ENCODE data around the gene BPIFB2. TPM values are rescaled to one million over a fixed set of nuclear protein-coding genes. Genes with fewer than 3 reads are reported as not detected.

The BPIFB2 gene
- polyA plus RNA-seq, 1 donor from 2014 or later: not detected

DNA sequence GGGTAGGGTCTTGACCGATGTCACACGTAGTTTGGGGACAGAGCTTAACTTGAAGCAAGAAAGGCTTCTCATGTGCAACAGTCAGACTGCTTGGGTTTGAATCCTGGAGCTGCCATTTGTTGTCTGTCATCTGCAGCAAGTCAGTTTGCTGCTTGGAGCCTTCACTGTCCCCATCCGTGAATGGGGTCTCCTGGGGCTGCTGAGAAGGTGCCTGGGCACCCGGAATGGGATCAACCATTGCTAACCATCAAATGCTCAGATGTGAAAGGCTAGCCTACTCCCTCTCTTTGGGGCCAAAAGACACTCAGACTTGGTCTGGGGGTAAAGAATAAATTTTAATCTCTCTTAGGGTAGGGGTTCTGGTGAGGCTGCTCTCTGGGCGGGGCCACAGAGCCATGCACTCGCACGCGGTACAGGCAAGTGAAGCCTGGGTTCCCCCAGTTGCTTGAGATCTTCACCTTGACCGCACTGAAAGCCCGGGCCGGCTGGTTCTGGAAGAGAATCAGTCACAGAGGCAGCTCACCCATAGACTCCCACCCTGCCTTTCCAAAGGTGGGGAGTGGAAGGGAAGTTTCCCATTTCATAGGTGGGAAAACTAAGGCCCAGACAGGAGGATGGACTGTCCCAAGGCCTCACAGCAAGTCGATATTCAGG, 23.9 kb upstream of the BPIFB2 start:
- H3K27ac ChIP-seq (ENCODE audit: low read length): no peak overlapping the region
- H3K27me3 ChIP-seq (ENCODE audit: insufficient read depth, low read depth, low read length): no peaks in the 10 kb centered on the region
- H3K79me2 ChIP-seq (replicated peaks; ENCODE audit: insufficient read depth, low read length): no peaks in the 10 kb centered on the region
- no peak overlapping the region for H3K9ac ChIP-seq (ENCODE audit: low read length)
- H3K36me3 ChIP-seq (ENCODE audit: insufficient read depth, low read length): no peaks in the 10 kb centered on the region
- TF ChIP-seq, protein P1, sequence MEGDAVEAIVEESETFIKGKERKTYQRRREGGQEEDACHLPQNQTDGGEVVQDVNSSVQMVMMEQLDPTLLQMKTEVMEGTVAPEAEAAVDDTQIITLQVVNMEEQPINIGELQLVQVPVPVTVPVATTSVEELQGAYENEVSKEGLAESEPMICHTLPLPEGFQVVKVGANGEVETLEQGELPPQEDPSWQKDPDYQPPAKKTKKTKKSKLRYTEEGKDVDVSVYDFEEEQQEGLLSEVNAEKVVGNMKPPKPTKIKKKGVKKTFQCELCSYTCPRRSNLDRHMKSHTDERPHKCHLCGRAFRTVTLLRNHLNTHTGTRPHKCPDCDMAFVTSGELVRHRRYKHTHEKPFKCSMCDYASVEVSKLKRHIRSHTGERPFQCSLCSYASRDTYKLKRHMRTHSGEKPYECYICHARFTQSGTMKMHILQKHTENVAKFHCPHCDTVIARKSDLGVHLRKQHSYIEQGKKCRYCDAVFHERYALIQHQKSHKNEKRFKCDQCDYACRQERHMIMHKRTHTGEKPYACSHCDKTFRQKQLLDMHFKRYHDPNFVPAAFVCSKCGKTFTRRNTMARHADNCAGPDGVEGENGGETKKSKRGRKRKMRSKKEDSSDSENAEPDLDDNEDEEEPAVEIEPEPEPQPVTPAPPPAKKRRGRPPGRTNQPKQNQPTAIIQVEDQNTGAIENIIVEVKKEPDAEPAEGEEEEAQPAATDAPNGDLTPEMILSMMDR (IDR thresholded peaks at IDR 0.05; ENCODE audit: poor library complexity, severe bottlenecking): no peak
- TF ChIP-seq EP300 (conservative IDR thresholded peaks at IDR 0.05; ENCODE audit: poor library complexity, severe bottlenecking) (no peak), SMC3 (conservative IDR thresholded peaks at IDR 0.05; ENCODE audit: poor library complexity) (no peak), EZH2 (IDR thresholded peaks at IDR 0.05; ENCODE audit: borderline replicate concordance, insufficient read depth, low read length, poor library complexity, severe bottlenecking) (no peak), TAF1 (IDR thresholded peaks at IDR 0.05; ENCODE audit: low read depth) (no peak), POLR2AphosphoS5 (IDR thresholded peaks at IDR 0.05) (no peak), RAD21 (conservative IDR thresholded peaks at IDR 0.05) (no peak), MXI1 (conservative IDR thresholded peaks at IDR 0.05; ENCODE audit: poor library complexity, severe bottlenecking) (no peak)
- TF ChIP-seq, protein P2, sequence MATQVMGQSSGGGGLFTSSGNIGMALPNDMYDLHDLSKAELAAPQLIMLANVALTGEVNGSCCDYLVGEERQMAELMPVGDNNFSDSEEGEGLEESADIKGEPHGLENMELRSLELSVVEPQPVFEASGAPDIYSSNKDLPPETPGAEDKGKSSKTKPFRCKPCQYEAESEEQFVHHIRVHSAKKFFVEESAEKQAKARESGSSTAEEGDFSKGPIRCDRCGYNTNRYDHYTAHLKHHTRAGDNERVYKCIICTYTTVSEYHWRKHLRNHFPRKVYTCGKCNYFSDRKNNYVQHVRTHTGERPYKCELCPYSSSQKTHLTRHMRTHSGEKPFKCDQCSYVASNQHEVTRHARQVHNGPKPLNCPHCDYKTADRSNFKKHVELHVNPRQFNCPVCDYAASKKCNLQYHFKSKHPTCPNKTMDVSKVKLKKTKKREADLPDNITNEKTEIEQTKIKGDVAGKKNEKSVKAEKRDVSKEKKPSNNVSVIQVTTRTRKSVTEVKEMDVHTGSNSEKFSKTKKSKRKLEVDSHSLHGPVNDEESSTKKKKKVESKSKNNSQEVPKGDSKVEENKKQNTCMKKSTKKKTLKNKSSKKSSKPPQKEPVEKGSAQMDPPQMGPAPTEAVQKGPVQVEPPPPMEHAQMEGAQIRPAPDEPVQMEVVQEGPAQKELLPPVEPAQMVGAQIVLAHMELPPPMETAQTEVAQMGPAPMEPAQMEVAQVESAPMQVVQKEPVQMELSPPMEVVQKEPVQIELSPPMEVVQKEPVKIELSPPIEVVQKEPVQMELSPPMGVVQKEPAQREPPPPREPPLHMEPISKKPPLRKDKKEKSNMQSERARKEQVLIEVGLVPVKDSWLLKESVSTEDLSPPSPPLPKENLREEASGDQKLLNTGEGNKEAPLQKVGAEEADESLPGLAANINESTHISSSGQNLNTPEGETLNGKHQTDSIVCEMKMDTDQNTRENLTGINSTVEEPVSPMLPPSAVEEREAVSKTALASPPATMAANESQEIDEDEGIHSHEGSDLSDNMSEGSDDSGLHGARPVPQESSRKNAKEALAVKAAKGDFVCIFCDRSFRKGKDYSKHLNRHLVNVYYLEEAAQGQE (IDR thresholded peaks at IDR 0.05; ENCODE audit: borderline replicate concordance): no peak
- no peaks in the 10 kb centered on the region for H3F3A ChIP-seq (ENCODE audit: insufficient read depth, low read length, poor library complexity, severe bottlenecking)
- H3K4me2 ChIP-seq (ENCODE audit: low read length): no peak overlapping the region
- H3K9me2 ChIP-seq (ENCODE audit: insufficient read depth, low read length): no peaks in the 10 kb centered on the region
- no peaks in the 10 kb centered on the region for H4K20me1 ChIP-seq (ENCODE audit: insufficient read depth)
- H3K4me3 ChIP-seq (ENCODE audit: low read length): no peak overlapping the region
- no peak overlapping the region for H2AFZ ChIP-seq (ENCODE audit: low read depth, low read length)
- H3K9me3 ChIP-seq (ENCODE audit: low read length): no peaks in the 10 kb centered on the region

DNA sequence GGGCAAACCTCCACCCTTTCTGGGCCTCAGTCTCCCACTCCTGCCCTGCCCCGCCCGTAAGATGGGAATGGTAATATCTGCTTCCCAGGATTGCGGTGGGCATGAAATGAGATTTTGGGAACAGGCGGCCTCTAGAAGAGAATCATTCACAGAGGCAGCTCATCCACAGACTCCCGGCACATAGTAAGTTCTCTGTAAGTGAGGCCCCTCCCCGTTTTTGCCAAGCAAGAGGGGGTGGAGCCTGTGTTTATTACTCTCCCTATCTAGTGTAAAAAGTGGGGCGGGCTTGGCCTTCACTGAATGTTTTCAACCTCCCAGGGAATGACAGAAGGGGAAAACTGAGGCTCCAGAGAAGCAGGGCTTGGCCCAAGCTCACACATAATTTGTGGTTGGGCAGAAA, 23.3 kb upstream of the BPIFB2 start:
- no peaks in the 10 kb centered on the region for H3K36me3 ChIP-seq (ENCODE audit: insufficient read depth, low read length)
- no peak overlapping the region for H2AFZ ChIP-seq (ENCODE audit: low read depth, low read length)
- no peaks in the 10 kb centered on the region for H3K79me2 ChIP-seq (replicated peaks; ENCODE audit: insufficient read depth, low read length)
- no peak overlapping the region for H3K4me3 ChIP-seq (ENCODE audit: low read length)
- H3K27me3 ChIP-seq (ENCODE audit: insufficient read depth, low read depth, low read length): no peaks in the 10 kb centered on the region
- no peaks in the 10 kb centered on the region for H4K20me1 ChIP-seq (ENCODE audit: insufficient read depth)
- H3K27ac ChIP-seq (ENCODE audit: low read length): no peak overlapping the region
- no peaks in the 10 kb centered on the region for H3F3A ChIP-seq (ENCODE audit: insufficient read depth, low read length, poor library complexity, severe bottlenecking)
- no peak for TF ChIP-seq POLR2AphosphoS5 (IDR thresholded peaks at IDR 0.05)
- no peak for TF ChIP-seq SMC3 (conservative IDR thresholded peaks at IDR 0.05; ENCODE audit: poor library complexity)
- TF ChIP-seq, protein P2 (IDR thresholded peaks at IDR 0.05; ENCODE audit: borderline replicate concordance): no peak
- TF ChIP-seq EZH2 (IDR thresholded peaks at IDR 0.05; ENCODE audit: borderline replicate concordance, insufficient read depth, low read length, poor library complexity, severe bottlenecking): no peak
- TF ChIP-seq MXI1 (conservative IDR thresholded peaks at IDR 0.05; ENCODE audit: poor library complexity, severe bottlenecking): no peak
- no peak overlapping the region for H3K9ac ChIP-seq (ENCODE audit: low read length)
- no peaks in the 10 kb centered on the region for H3K9me3 ChIP-seq (ENCODE audit: low read length)
- H3K9me2 ChIP-seq (ENCODE audit: insufficient read depth, low read length): no peaks in the 10 kb centered on the region
- no peak overlapping the region for H3K4me2 ChIP-seq (ENCODE audit: low read length)

Data from neural cell (in vitro differentiated cells).